Stomach smooth muscle (tissue), 2 donors: Measurements from ENCODE around the gene FBXW5.
A peak's percentile ranks its signal among the peaks of the same experiment; 100 is the strongest.

ENCODE experiments used
- H3K27ac ChIP-seq: one replicate; pipeline ENCODE4 v1.7.0; 2013; ENCODE audit warnings: mild to moderate bottlenecking, low read length, inconsistent platforms
- H3K27me3 ChIP-seq, 2 donors: one replicate each; pipeline ENCODE4 v1.7.0; 2013; ENCODE audit warnings: low read length in 2 of 2; ENCODE audit not compliant: insufficient read depth in 2 of 2, control insufficient read depth in 1 of 2
- H3K36me3 ChIP-seq, 2 donors: one replicate each; pipeline ENCODE4 v1.7.0; 2013; ENCODE audit warnings: low read length in 2 of 2; ENCODE audit not compliant: control insufficient read depth in 2 of 2, insufficient read depth in 2 of 2
- H3K4me1 ChIP-seq: one replicate; pipeline ENCODE4 v1.7.0; 2013; ENCODE audit warnings: low read length; ENCODE audit not compliant: control insufficient read depth, insufficient read depth
- H3K4me3 ChIP-seq, 2 donors: one replicate each; pipeline ENCODE4 v1.7.0; 2013; ENCODE audit warnings: low read length in 2 of 2
- H3K9ac ChIP-seq, 2 donors: one replicate each; pipeline ENCODE4 v1.7.0; 2013; ENCODE audit warnings: low read length in 2 of 2, mild to moderate bottlenecking in 1 of 2
- H3K9me3 ChIP-seq, 2 donors: one replicate each; pipeline ENCODE4 v1.7.0; 2013; ENCODE audit warnings: low read length in 2 of 2; ENCODE audit not compliant: control insufficient read depth in 2 of 2
- donor health status: healthy.
- donor health status: Pancreatic carcinoma.

Gene FBXW5

DNA sequence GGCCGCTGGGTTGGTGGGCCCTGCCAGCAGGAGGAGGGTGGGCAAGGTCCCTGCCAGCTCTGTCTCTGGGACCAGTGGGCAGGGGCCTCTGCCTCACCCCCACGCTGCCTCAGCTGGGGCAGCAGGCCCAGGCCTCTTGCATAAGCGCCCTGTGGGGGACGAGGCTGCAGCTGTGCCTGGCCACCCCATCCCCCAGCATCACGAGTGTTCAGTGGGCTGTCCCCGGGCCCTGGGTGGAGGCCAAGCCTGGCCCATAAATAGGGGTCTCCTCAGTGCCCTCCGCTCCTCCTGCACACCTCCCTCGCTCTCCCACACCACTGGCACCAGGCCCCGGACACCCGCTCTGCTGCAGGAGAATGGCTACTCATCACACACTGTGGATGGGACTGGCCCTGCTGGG is 32.7 kb upstream of the FBXW5 start, which contains the start of gene PTGDS:
TSS of gene PTGDS (plus strand) at position 282 of the 400 bp plus-strand sequence. CDS start at position 357, 75 bp downstream.
- H3K9ac ChIP-seq, result no peak within 1 kb of the TSS
- H3K27ac ChIP-seq, result no peak within 1 kb of the TSS
- peaks cover 5 to 7% of the 10 kb centered on the region in 2 donors for H3K27me3 ChIP-seq
- no peaks in the 10 kb centered on the region for H3K36me3 ChIP-seq
- H3K4me1 ChIP-seq, result peaks cover 19% of the 10 kb centered on the region
- H3K9me3 ChIP-seq, result no peaks in the 10 kb centered on the region
- H3K4me3 ChIP-seq, result peak within 1 kb of the TSS; percentile 25 to 66

DNA sequence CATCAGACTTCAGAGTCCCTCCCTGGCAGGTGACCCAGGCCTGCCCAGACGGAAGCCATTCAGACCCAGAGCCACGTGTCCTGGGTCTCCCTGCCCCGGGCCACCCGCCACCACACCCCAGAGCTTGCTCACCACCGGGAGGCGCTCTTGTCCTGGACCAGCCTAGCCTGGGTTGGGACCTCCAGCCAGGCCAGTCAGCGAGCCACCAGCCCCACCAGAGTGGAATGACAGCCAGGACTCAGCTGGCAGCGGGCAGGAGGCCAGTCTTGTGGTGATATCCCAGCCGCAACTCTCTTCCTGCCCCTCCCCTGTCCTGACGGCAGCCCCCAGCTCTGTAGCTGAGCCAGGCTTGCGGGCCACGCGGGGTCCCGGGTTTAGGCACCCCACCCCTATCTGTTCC is 31.1 kb upstream of the FBXW5 start:
- Histone ChIP-seq H3K27ac (no peak overlapping the region), H3K36me3 (no peaks in the 10 kb centered on the region), H3K27me3 (peaks cover 5 to 7% of the 10 kb centered on the region in 2 donors), H3K4me3 (no peak overlapping the region), H3K9ac (no peak overlapping the region), H3K9me3 (no peaks in the 10 kb centered on the region), H3K4me1 (peaks cover 19% of the 10 kb centered on the region)

DNA sequence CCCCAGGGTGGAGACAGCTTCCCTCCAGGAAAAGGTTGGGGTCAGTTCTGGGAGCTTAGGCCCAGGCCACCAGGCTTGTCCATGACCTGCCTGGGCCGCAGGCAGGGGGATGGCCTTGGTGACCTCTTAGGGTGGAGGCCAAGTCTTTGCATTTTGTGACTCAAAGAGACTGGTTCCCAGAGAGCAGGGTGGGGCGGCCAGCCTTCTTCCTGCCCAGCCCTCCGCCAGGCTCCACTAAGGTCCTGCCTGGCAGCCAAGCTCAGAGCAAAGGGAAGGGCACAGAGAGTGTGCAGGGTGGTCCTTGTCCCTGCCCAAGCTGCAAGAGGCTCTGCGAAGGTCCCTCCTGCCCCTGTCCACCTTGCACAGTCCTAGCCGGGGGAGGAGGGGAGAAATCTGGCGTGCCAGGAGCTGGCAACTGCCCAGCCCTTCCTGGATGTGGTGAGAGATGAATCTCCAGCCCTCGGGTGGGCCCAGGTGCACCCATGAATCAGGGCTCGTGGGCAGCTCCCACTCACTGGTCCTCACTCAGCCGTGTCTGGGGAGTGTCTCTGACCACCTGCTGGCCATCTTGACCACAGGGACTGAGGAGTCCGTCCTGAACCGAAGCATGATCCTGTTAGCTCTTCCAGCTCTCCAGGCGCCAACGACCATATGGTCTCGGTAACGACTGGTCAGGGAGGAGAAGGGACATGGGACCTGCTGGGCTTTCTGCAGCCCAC is 30.4 kb upstream of the FBXW5 start:
- Histone ChIP-seq H3K9me3 (no peaks in the 10 kb centered on the region), H3K4me3 (no peak overlapping the region), H3K4me1 (peaks cover 19% of the 10 kb centered on the region), H3K9ac (no peak overlapping the region), H3K36me3 (no peaks in the 10 kb centered on the region), H3K27ac (no peak overlapping the region), H3K27me3 (peaks cover 2 to 7% of the 10 kb centered on the region in 2 donors)

DNA sequence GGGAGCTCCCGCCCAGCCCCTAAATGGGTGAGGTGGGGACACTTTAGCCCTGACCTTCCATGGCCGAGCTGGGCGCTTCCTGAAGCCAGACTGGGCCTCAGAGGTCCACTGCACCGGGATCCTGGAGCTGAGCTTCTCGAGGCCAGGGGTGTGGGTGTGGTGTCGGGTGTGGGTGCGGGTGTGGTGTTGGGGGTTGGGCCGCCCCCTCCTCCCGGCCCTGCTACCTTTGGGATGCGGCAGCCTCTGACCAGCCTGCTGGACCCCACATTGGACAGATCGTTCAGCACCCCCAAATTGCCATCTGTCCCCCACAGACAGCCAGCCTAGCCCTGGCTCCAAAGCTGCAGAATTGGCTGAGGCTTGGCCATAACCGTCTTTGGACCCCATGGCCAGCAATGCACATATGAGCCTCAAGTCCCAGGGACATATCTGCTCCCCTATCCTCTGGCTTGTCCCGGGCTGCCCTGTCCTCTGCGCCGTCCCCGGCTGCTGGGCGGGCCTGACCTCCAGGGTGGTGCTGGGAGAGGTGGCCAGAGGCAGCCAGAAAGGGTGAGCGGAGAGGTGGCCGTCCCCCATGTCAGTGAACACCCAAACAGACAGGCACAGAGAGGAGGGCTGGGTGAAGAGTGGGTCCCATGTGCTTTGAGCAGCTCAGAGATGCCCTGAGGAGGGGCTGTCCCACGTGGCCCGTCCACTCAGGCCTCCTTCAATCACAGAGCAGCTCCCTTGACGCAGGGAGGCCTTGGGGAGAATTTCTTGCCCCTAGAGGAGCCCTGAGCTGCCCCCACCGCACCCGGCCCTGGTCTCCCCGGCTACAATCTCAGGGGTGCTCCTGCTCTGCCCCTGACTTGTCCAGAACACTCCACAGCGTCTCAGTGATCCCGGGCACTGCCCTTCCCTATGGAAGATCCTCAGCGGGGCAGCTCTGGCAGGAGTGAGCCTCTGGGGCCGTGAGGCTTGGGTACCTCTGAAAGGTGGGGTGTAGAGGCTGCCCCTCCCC is 29.4 kb upstream of the FBXW5 start:
- Histone ChIP-seq H3K4me3 (no peak overlapping the region), H3K4me1 (peaks cover 19% of the 10 kb centered on the region), H3K27ac (no peak overlapping the region), H3K9me3 (no peaks in the 10 kb centered on the region), H3K36me3 (no peaks in the 10 kb centered on the region), H3K9ac (no peak overlapping the region), H3K27me3 (peaks cover 2 to 7% of the 10 kb centered on the region in 2 donors)

DNA sequence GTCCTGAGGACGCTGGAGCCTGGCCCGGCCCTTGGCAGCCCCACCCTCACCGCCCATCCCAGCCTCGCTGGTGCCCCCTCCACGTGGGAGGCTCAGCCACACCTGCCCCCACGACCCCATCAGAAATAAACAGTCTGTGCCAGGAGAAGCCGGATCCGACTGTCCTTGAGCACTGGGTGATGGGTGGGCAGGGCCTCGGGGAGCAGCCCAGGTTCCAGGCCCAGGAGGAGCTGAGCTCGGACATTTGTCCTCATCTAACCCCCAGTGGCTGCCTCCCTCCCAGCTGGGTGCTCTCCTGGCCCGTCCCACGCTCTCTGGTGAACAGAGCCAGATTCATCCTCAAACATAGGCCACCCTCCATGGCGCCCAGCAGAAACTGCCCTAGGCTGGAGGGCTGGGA is 28.2 kb upstream of the FBXW5 start:
- H3K4me1 ChIP-seq, result peaks cover 16% of the 10 kb centered on the region
- peaks cover 2 to 3% of the 10 kb centered on the region in 2 donors for H3K27me3 ChIP-seq
- no peaks in the 10 kb centered on the region for H3K9me3 ChIP-seq
- no peak overlapping the region for H3K4me3 ChIP-seq
- H3K27ac ChIP-seq, result no peak overlapping the region
- no peak overlapping the region for H3K9ac ChIP-seq
- H3K36me3 ChIP-seq, result no peaks in the 10 kb centered on the region

DNA sequence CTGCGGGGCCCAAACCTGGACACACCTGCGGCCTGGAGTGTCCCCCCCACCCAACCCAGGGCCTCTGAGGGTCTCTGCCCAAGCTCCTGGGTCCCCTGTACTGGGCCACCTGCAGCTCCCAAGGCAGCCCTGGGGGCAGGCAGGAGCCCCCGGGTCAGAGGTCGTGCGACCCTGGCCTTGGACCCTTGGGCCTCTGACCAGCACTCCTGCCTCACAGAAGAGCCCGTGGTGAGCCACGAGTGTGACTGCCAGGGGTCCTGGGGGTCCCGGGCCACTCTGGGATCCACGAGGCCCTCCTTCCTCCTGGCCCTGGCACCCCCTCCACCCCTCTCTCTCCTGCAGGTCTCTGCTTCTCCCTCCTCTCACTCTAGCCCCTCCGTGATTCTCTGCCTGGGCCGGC is 27.8 kb upstream of the FBXW5 start:
- H3K9me3 ChIP-seq, result no peaks in the 10 kb centered on the region
- H3K4me1 ChIP-seq, result peaks cover 12% of the 10 kb centered on the region
- no peaks in the 10 kb centered on the region for H3K27me3 ChIP-seq
- H3K27ac ChIP-seq, result no peak overlapping the region
- H3K9ac ChIP-seq, result no peak overlapping the region
- H3K4me3 ChIP-seq, result no peak overlapping the region
- H3K36me3 ChIP-seq, result no peaks in the 10 kb centered on the region

DNA sequence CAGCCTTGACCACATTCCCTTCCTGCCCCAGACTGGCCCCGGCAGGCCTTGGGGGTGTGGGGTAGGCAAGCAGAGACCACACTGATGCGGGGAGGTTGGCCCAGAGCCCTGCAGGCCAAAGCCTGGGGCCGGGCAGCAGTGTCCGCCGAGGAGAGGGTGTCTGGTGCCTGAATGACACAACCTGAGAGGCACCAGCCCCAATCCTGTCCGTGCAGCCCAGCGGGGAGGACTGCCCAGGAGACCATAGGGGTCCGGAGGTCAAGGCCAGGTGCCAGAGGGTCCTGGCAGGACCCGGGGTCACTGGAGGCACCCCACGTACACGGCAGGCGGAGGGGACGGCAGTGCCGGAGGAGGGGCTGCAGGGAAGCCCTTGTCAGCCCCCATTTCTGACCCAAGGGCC is 27.2 kb upstream of the FBXW5 start:
- no peak overlapping the region for H3K4me3 ChIP-seq
- no peak overlapping the region for H3K9ac ChIP-seq
- peaks cover 7% of the 10 kb centered on the region for H3K4me1 ChIP-seq
- H3K9me3 ChIP-seq, result no peaks in the 10 kb centered on the region
- H3K27ac ChIP-seq, result no peak overlapping the region
- no peaks in the 10 kb centered on the region for H3K36me3 ChIP-seq
- no peaks in the 10 kb centered on the region for H3K27me3 ChIP-seq

DNA sequence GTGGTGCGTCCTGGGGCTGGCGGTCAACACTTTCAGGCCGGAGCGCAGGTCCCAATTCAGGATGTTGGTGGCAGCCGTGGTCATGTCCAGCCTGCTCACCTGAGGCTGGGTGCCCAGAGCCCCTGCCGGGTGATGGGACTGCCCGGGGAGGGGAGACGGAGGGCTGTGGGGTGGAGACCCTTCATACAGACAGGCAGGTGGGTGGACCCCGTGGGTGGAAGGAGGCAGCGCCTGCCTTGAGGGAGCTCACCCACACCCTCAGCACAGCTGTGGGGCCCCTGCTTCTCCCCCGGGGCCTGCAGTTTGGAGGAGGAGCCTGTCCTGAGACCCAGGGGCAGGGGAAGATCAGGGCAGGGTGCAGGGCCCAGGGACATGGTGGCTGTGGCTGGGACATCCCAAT is 25.8 kb upstream of the FBXW5 start:
- H3K36me3 ChIP-seq, result no peaks in the 10 kb centered on the region
- no peaks in the 10 kb centered on the region for H3K9me3 ChIP-seq
- no peak overlapping the region for H3K4me3 ChIP-seq
- no peak overlapping the region for H3K27ac ChIP-seq
- H3K27me3 ChIP-seq, result peaks cover 0 to 3% of the 10 kb centered on the region in 2 donors
- no peak overlapping the region for H3K9ac ChIP-seq
- peaks cover 7% of the 10 kb centered on the region for H3K4me1 ChIP-seq

DNA sequence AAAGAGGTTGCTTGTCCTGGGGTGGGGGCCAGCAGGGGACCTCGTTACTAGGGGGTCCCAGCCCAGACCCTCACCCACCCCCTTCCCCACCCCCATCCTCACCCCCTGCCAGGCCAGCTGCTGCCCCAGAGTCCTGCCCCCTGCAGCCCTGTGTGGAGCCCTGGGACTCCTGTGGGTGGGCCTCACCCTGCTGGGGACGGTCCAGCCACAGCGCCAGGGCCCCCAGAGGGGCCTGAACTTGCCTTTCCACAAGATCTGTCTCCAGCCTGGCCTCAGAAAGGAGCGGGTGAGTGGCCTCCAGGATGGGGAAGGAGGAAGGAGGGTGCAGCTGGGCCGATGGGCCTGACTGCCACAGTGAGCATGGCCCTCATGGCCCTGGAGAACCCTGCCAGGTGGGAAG is 25.2 kb upstream of the FBXW5 start:
- Histone ChIP-seq H3K4me1 (peaks cover 2% of the 10 kb centered on the region), H3K27ac (no peak overlapping the region), H3K27me3 (peaks cover 0 to 3% of the 10 kb centered on the region in 2 donors), H3K4me3 (no peak overlapping the region), H3K36me3 (no peaks in the 10 kb centered on the region), H3K9me3 (no peaks in the 10 kb centered on the region), H3K9ac (no peak overlapping the region)

DNA sequence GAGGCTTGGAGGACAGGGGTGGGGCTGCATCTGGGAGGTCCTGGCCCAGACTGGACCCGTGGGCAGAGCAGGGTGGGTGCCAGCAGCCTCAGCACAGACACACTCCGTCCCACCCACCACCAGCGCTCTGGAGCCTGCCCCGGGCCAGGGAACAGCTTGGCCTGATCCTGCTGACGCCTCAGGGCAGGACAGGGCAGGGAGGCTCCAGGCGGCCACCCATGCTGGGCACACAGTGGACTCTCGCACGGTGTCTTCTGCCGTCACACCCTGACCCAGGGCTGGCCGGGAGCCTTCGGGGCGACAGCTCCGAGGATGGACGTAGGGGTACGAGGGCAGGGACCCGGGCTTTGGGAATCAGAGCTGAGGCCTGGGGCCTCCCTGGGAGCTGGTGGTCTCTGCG is 24.6 kb upstream of the FBXW5 start:
- H3K36me3 ChIP-seq, result no peaks in the 10 kb centered on the region
- no peak overlapping the region for H3K9ac ChIP-seq
- peaks cover 0 to 3% of the 10 kb centered on the region in 2 donors for H3K27me3 ChIP-seq
- H3K9me3 ChIP-seq, result no peaks in the 10 kb centered on the region
- peaks cover 2% of the 10 kb centered on the region for H3K4me1 ChIP-seq
- no peak overlapping the region for H3K27ac ChIP-seq
- no peak overlapping the region for H3K4me3 ChIP-seq
